H1 (cell line): ENCODE measurements around the gene SPOP. TPM values are rescaled to one million over a fixed set of nuclear protein-coding genes. Genes with fewer than 3 reads are reported as not detected.

Experiments
- CTCF ChIA-PET: fragments of 300-600 bp; sonication (Branson Sonifier 250); formaldehyde crosslinking; loops from one replicate; lab custom pipeline; 2021; ENCODE audit not compliant: partially characterized antibody; lab: Charles Lee
- POLR2A ChIA-PET: fragments of 300-600 bp; sonication (Branson Sonifier 250); formaldehyde crosslinking; loops from one replicate; lab custom pipeline; 2021; ENCODE audit warnings: inconsistent platforms; ENCODE audit not compliant: partially characterized antibody; lab: Charles Lee
- DNase-seq, 2 experiments: peaks; one replicate each; pipeline versions ENCODE4 v3.0.0 to v3.0.0-alpha.2; 2010 to 2022; ENCODE audit warnings: low spot score in 2 of 2, low read depth in 1 of 2, mixed read lengths in 1 of 2
- FAIRE-seq: peaks from 2 replicates; lab custom pipeline; 2011; peaks lifted over from hg19 to GRCh38; lab: Jason Lieb, UNC
- H2AFZ ChIP-seq: 2 replicates; pipeline ENCODE4 v1.8.1; 2012; ENCODE audit warnings: low read length, inconsistent platforms
- H2AK5ac ChIP-seq: 2 replicates; pipeline ENCODE4 v1.6.1; 2013; ENCODE audit warnings: low read depth, low read length
- H2BK120ac ChIP-seq: replicated peaks from 2 replicates; pipeline ENCODE3; 2013; ENCODE audit warnings: low read depth, low read length, inconsistent platforms
- H2BK12ac ChIP-seq: 2 replicates; pipeline ENCODE4 v1.6.1; 2013; ENCODE audit warnings: low read depth, low read length
- H2BK15ac ChIP-seq: 2 replicates; pipeline ENCODE4 v1.6.1; 2013; ENCODE audit warnings: low read length
- H2BK20ac ChIP-seq: 2 replicates; pipeline ENCODE4 v1.6.1; 2013; ENCODE audit warnings: low read length
- H2BK5ac ChIP-seq: 2 replicates; pipeline ENCODE4 v1.6.1; 2013; ENCODE audit warnings: low read depth, low read length
- H3K14ac ChIP-seq: 2 replicates; pipeline ENCODE4 v1.6.1; 2013; ENCODE audit warnings: inconsistent platforms; ENCODE audit not compliant: insufficient read length
- H3K18ac ChIP-seq: 2 replicates; pipeline ENCODE4 v1.6.1; 2013; ENCODE audit warnings: low read length; ENCODE audit errors: extremely low read depth
- H3K23ac ChIP-seq: 2 replicates; pipeline ENCODE4 v1.6.1; 2013; ENCODE audit warnings: inconsistent platforms; ENCODE audit not compliant: insufficient read length
- H3K23me2 ChIP-seq: 2 replicates; pipeline ENCODE4 v1.6.1; 2013; ENCODE audit warnings: low read depth, low read length
- H3K27ac ChIP-seq: 2 replicates; pipeline ENCODE4 v1.6.1; 2011; ENCODE audit warnings: low read depth, low read length, inconsistent platforms
- H3K27me3 ChIP-seq, 4 experiments: replicated peaks in 1 of 4; 1 replicate in 1 of 4; 2 replicates in 3 of 4; pipeline versions ENCODE4 v1.6.1 to v1.8.1; 2011 to 2013; ENCODE audit warnings: low read length in 3 of 4, mild to moderate bottlenecking in 3 of 4, inconsistent platforms in 2 of 4, mixed read lengths in 2 of 4, moderate library complexity in 1 of 4; ENCODE audit not compliant: control insufficient read depth in 3 of 4, insufficient read depth in 3 of 4; ENCODE audit errors: extremely low read depth in 1 of 4
- H3K36me3 ChIP-seq, 4 experiments: 2 replicates each; pipeline versions ENCODE4 v1.6.1 to v1.8.1; 2011 to 2013; ENCODE audit warnings: mild to moderate bottlenecking in 4 of 4, low read length in 3 of 4, moderate library complexity in 2 of 4, control low read depth in 1 of 4, inconsistent platforms in 1 of 4; ENCODE audit not compliant: insufficient read depth in 4 of 4, control insufficient read depth in 2 of 4
- H3K4ac ChIP-seq: replicated peaks from 2 replicates; pipeline ENCODE3; 2013; ENCODE audit warnings: low read length, low read depth, mixed read lengths, inconsistent platforms; ENCODE audit not compliant: insufficient read length
- H3K4me1 ChIP-seq, 4 experiments: replicated peaks in 1 of 4; 1 replicate in 1 of 4; 2 replicates in 3 of 4; pipeline versions ENCODE4 v1.6.1 to v1.8.1; 2011 to 2013; ENCODE audit warnings: low read length in 3 of 4, inconsistent platforms in 2 of 4, mixed read lengths in 1 of 4; ENCODE audit not compliant: insufficient read depth in 4 of 4, control insufficient read depth in 3 of 4
- H3K4me2 ChIP-seq, 2 experiments: 2 replicates each; pipeline versions ENCODE4 v1.6.1 to v1.8.1; 2011 to 2013; ENCODE audit warnings: low read depth in 2 of 2, low read length in 2 of 2, control low read depth in 1 of 2, inconsistent platforms in 1 of 2, mild to moderate bottlenecking in 1 of 2; ENCODE audit not compliant: insufficient read depth in 1 of 2
- H3K4me3 ChIP-seq, 4 experiments: fragments of 200-600, 300-600 bp in 1 of 4; sonication (generic), shearing (Covaris generic), sonication (Bioruptor Twin) in 1 of 4; 2 replicates each; pipeline versions ENCODE4 v1.5.1 to v1.8.1; 2011 to 2016; ENCODE audit warnings: low read length in 4 of 4, low read depth in 3 of 4, control low read depth in 2 of 4, inconsistent platforms in 2 of 4, mild to moderate bottlenecking in 2 of 4, mixed read lengths in 1 of 4, moderate library complexity in 1 of 4; ENCODE audit not compliant: insufficient read depth in 2 of 4; ENCODE audit errors: extremely low read depth in 1 of 4
- H3K56ac ChIP-seq: replicated peaks from 2 replicates; pipeline ENCODE3; 2013; ENCODE audit warnings: low read depth, mild to moderate bottlenecking, mixed read lengths, low read length, inconsistent platforms; ENCODE audit not compliant: insufficient read length
- H3K79me1 ChIP-seq: 2 replicates; pipeline ENCODE4 v1.6.1; 2013; ENCODE audit warnings: low read depth, low read length, control low read depth
- H3K79me2 ChIP-seq, 2 experiments: 2 replicates each; pipeline versions ENCODE4 v1.6.1 to v1.8.1; 2012 to 2013; ENCODE audit warnings: low read length in 2 of 2, mild to moderate bottlenecking in 2 of 2, inconsistent platforms in 1 of 2; ENCODE audit not compliant: insufficient read depth in 2 of 2, control insufficient read depth in 1 of 2
- H3K9ac ChIP-seq, 4 experiments: replicated peaks in 1 of 4; 1 replicate in 1 of 4; 2 replicates in 3 of 4; pipeline versions ENCODE4 v1.6.1 to v1.8.1; 2011 to 2013; ENCODE audit warnings: low read depth in 3 of 4, low read length in 3 of 4, control low read depth in 2 of 4, mild to moderate bottlenecking in 2 of 4, moderate library complexity in 2 of 4, inconsistent platforms in 1 of 4; ENCODE audit errors: extremely low read depth in 1 of 4
- H3K9me3 ChIP-seq, 2 experiments: 2 replicates each; pipeline versions ENCODE4 v1.6.1 to v1.8.1; 2012 to 2013; ENCODE audit warnings: mild to moderate bottlenecking in 2 of 2, moderate library complexity in 2 of 2, control low read depth in 1 of 2, inconsistent platforms in 1 of 2, low read depth in 1 of 2, low read length in 1 of 2, mixed read lengths in 1 of 2; ENCODE audit not compliant: insufficient read depth in 2 of 2
- H4K20me1 ChIP-seq, 2 experiments: replicated peaks in 1 of 2; 2 replicates each; pipeline versions ENCODE3 to v1.8.1; 2011 to 2013; ENCODE audit warnings: inconsistent platforms in 2 of 2, low read length in 2 of 2, mild to moderate bottlenecking in 1 of 2; ENCODE audit not compliant: insufficient read depth in 2 of 2, control insufficient read depth in 1 of 2
- H4K5ac ChIP-seq: 2 replicates; pipeline ENCODE4 v1.6.1; 2013; ENCODE audit warnings: low read length, low read depth, mixed read lengths, inconsistent platforms; ENCODE audit not compliant: insufficient read length
- H4K8ac ChIP-seq: 2 replicates; pipeline ENCODE4 v1.8.0; 2013; ENCODE audit warnings: mild to moderate bottlenecking, moderate library complexity, low read length, inconsistent platforms; ENCODE audit not compliant: insufficient read depth; ENCODE audit errors: extremely low read depth
- H4K91ac ChIP-seq: replicated peaks from 2 replicates; pipeline ENCODE3; 2013; ENCODE audit warnings: low read length, mixed read lengths, inconsistent platforms; ENCODE audit not compliant: insufficient read length
- CBX5 ChIP-seq: fragments of 300-800, 300-1000 bp; sonication (generic); IDR thresholded peaks from 2 replicates; pipeline ENCODE4 v1.7.1; 2016; ENCODE audit warnings: antibody characterized with exemption, low read length, low read depth
- CBX8 ChIP-seq: fragments of 300-800, 300-1000 bp; sonication (generic); IDR thresholded peaks from 2 replicates; pipeline ENCODE4 v1.7.1; 2016; ENCODE audit warnings: low read depth, low read length, borderline replicate concordance
- CEBPB ChIP-seq: IDR thresholded peaks from 2 replicates; pipeline ENCODE4 v1.6.1; 2012; ENCODE audit warnings: low read depth, low read length
- EGR1 ChIP-seq: IDR thresholded peaks from 2 replicates; pipeline ENCODE4 v1.6.1; 2011; ENCODE audit warnings: low read depth, low read length, borderline replicate concordance
- EP300 ChIP-seq, 2 experiments: IDR thresholded peaks; 1 replicate in 1 of 2; 2 replicates in 1 of 2; pipeline ENCODE4 v1.6.1; 2011 to 2012; ENCODE audit warnings: low read depth in 2 of 2, low read length in 2 of 2, mild to moderate bottlenecking in 2 of 2, borderline replicate concordance in 1 of 2, inconsistent platforms in 1 of 2, moderate library complexity in 1 of 2
- EZH2 ChIP-seq: fragments of 200-600 bp; sonication (generic); IDR thresholded peaks from 2 replicates; pipeline ENCODE4 v1.7.1; 2012; ENCODE audit warnings: low read depth, mild to moderate bottlenecking, moderate library complexity, low read length, inconsistent platforms; ENCODE audit not compliant: severe bottlenecking
- MAFK ChIP-seq: IDR thresholded peaks from 2 replicates; pipeline ENCODE4 v1.6.1; 2012; ENCODE audit warnings: low read depth, mild to moderate bottlenecking, improper control_type of control experiment, low read length
- POLR2A ChIP-seq, 2 experiments: IDR thresholded peaks; 1 replicate in 1 of 2; 2 replicates in 1 of 2; pipeline ENCODE4 v1.6.1; 2011; ENCODE audit warnings: low read depth in 2 of 2, low read length in 2 of 2, mild to moderate bottlenecking in 2 of 2; ENCODE audit errors: control extremely low read depth in 1 of 2
- POU5F1 ChIP-seq: IDR thresholded peaks from 2 replicates; pipeline ENCODE4 v1.6.1; 2011; ENCODE audit warnings: low read depth, mild to moderate bottlenecking, low read length, moderate library complexity
- SAP30 ChIP-seq: fragments of 300-600 bp; sonication (generic); IDR thresholded peaks from 2 replicates; pipeline ENCODE4 v1.7.1; 2012; ENCODE audit warnings: low read length, moderate library complexity, mild to moderate bottlenecking, inconsistent platforms; ENCODE audit not compliant: insufficient read depth, insufficient replicate concordance
- SIX5 ChIP-seq: IDR thresholded peaks from 2 replicates; pipeline ENCODE4 v1.6.1; 2011; ENCODE audit warnings: mild to moderate bottlenecking, low read depth, low read length
- SP2 ChIP-seq: IDR thresholded peaks from 2 replicates; pipeline ENCODE4 v1.6.1; 2012; ENCODE audit warnings: mild to moderate bottlenecking, low read length, inconsistent platforms
- SP4 ChIP-seq: IDR thresholded peaks from 2 replicates; pipeline ENCODE4 v1.6.1; 2012; ENCODE audit warnings: low read length, inconsistent platforms
- TAF7 ChIP-seq: optimal IDR thresholded peaks from 2 replicates; pipeline ENCODE3; 2011; ENCODE audit warnings: low read depth, mild to moderate bottlenecking, inconsistent platforms, low read length, moderate library complexity, borderline replicate concordance
- polyA plus RNA-seq, 7 experiments: library from polyadenylated mRNA; depleted of rRNA in 3 of 7; stranded (reverse) in 5 of 7; unstranded in 2 of 7; fragments of >200 nt in 5 of 7; fragments of 200-250 nt in 2 of 7; gene quantifications; 1 replicate in 5 of 7; 2 replicates in 1 of 7; 4 replicates in 1 of 7; pipeline versions ENCODE4 v1.2.1 to v1.2.3, GENCODE V29; 2011 to 2013; ENCODE audit warnings: missing spikeins in 2 of 7, mixed read lengths in 2 of 7
- total RNA-seq: library from RNA; stranded (reverse); fragmentation: NEBNext Ultra II Directional; extraction: Animal tissue kit (Norgen Biotek cat#: 25700); gene quantifications from 2 replicates; pipeline ENCODE4 v1.2.1, GENCODE V29; 2021
- TF ChIP-seq, protein P1 (sequence below): IDR thresholded peaks from 2 replicates; pipeline ENCODE4 v1.6.1; 2012; ENCODE audit warnings: low read length, inconsistent platforms

Gene SPOP
- total and polyA plus RNA-seq, 2 of the 8 experiments (the other 6 are each of a cell fraction or from before 2014, with no cell fraction given): 13.3 to 25.6 TPM

DNA sequence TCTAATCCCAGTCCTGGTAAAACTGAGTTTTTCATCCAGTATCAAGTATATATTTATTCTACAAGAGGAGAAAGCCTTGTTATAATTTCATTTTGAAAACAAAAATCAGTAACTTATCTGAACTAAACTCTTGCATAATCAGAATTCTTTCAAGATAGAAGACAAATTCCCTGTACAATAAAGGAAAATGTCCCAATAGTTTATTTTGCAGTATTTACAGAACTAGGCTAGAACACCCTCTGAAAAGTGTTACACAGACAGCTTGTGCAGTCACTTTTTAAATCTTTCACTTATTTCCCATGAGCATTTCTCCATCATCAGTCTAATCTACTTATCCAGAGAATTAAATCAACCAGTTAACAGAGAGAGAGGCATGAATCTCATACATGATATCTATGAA, 48.5 kb downstream of the SPOP start:
- no peak overlapping the region for H4K5ac ChIP-seq
- no peak overlapping the region for H3K18ac ChIP-seq
- POLR2A ChIA-PET: no interaction called here
- H2BK12ac ChIP-seq: no peak overlapping the region
- H3K4me3 ChIP-seq: no peak overlapping the region
- H3K79me2 ChIP-seq: 0 out of 4 replicates have a peak, but pooled peaks cover 0 to 13% of the 10 kb centered on the region in 2 experiments
- peaks cover 0 to 5% (median 3%) of the 10 kb centered on the region in 4 experiments; a peak in 3 of 7 replicates for H3K4me1 ChIP-seq
- H3K9me3 ChIP-seq: no peaks in the 10 kb centered on the region
- peaks cover 0 to 3% of the 10 kb centered on the region in 2 experiments for H4K20me1 ChIP-seq
- no peaks in the 10 kb centered on the region; the same call in 1 of the 2 replicates for H3K79me1 ChIP-seq
- no peak overlapping the region for H4K8ac ChIP-seq
- H3K36me3 ChIP-seq: no peaks in the 10 kb centered on the region
- no peak overlapping the region for H3K9ac ChIP-seq
- H3K23me2 ChIP-seq: no peaks in the 10 kb centered on the region
- H2BK120ac ChIP-seq: no peak overlapping the region
- no peak overlapping the region for H2AFZ ChIP-seq
- H2BK5ac ChIP-seq: no peak overlapping the region
- no peak overlapping the region for H3K27ac ChIP-seq
- DNase-seq: no peak
- CTCF ChIA-PET: no interaction called here
- FAIRE-seq: no peak
- no peak overlapping the region for H3K4ac ChIP-seq
- no peak overlapping the region for H3K14ac ChIP-seq
- no peaks in the 10 kb centered on the region for H3K27me3 ChIP-seq
- no peak overlapping the region for H2BK20ac ChIP-seq
- H2BK15ac ChIP-seq: no peak overlapping the region
- H3K23ac ChIP-seq: no peak overlapping the region
- no peak overlapping the region for H3K56ac ChIP-seq
- no peak overlapping the region for H2AK5ac ChIP-seq
- no peak overlapping the region for H3K4me2 ChIP-seq
- H4K91ac ChIP-seq: no peak overlapping the region
- TF ChIP-seq CBX8 (no peak), MAFK (no peak), CEBPB (no peak), POU5F1 (no peak), EZH2 (no peak), TAF7 (no peak), SAP30 (no peak), EGR1 (no peak), POLR2A (IDR thresholded peaks at IDR 0.05; ENCODE audit: control extremely low read depth in 1 of 2, low read depth in 2 of 2, low read length in 2 of 2) (no peak), SP4 (no peak), SIX5 (no peak), EP300 (IDR thresholded peaks at IDR 0.05; ENCODE audit: borderline replicate concordance in 1 of 2, low read depth in 2 of 2, low read length in 2 of 2) (no peak), CBX5 (no peak), SP2 (no peak)
- TF ChIP-seq, protein P1, sequence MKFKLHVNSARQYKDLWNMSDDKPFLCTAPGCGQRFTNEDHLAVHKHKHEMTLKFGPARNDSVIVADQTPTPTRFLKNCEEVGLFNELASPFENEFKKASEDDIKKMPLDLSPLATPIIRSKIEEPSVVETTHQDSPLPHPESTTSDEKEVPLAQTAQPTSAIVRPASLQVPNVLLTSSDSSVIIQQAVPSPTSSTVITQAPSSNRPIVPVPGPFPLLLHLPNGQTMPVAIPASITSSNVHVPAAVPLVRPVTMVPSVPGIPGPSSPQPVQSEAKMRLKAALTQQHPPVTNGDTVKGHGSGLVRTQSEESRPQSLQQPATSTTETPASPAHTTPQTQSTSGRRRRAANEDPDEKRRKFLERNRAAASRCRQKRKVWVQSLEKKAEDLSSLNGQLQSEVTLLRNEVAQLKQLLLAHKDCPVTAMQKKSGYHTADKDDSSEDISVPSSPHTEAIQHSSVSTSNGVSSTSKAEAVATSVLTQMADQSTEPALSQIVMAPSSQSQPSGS: no peak
